BE2C (cell line): ENCODE measurements around the gene GPBAR1.
"Not testable (repeated sequence)": the region's sequence is repeated elsewhere in the genome, so short reads cannot be mapped to it uniquely, and the experiment has no call there.

Experiments used
- DNase-seq: peaks from one replicate; pipeline ENCODE4 v3.0.0-alpha.2; 2020
- H3K27me3 ChIP-seq: fragments of 250-450 bp; sonication (Bioruptor Pico); 2 replicates; pipeline ENCODE4 v1.5.1; 2020; ENCODE audit warnings: mild to moderate bottlenecking
- H3K36me3 ChIP-seq: fragments of 250-450 bp; sonication (Bioruptor Pico); 2 replicates; pipeline ENCODE4 v1.5.1; 2020; ENCODE audit warnings: mild to moderate bottlenecking
- H3K4me1 ChIP-seq: fragments of 250-450 bp; sonication (Bioruptor Pico); 2 replicates; pipeline ENCODE4 v1.5.1; 2020
- H3K4me3 ChIP-seq: 2 replicates; pipeline ENCODE4 v1.5.1; 2011; ENCODE audit warnings: low read depth, low read length
- H3K9me3 ChIP-seq: fragments of 250-450 bp; sonication (Bioruptor Pico); 2 replicates; pipeline ENCODE4 v1.5.1; 2020
- TF ChIP-seq, protein P1 (sequence below): IDR thresholded peaks from 2 replicates; pipeline ENCODE4 v1.5.1; 2012; ENCODE audit warnings: mild to moderate bottlenecking, low read depth, low read length

Gene GPBAR1

GRCh38 chr2:218306184-218306920 is 45.5 kb downstream of the GPBAR1 start:
- DNase-seq, result no peak
- Histone ChIP-seq H3K4me1 (no peaks in the 10 kb centered on the region; the same call in 1 of the 2 replicates), H3K4me3 (no peak overlapping the region), H3K36me3 (no peaks in the 10 kb centered on the region), H3K27me3 (no peaks in the 10 kb centered on the region), H3K9me3 (no peaks in the 10 kb centered on the region)
- TF ChIP-seq, protein P1, sequence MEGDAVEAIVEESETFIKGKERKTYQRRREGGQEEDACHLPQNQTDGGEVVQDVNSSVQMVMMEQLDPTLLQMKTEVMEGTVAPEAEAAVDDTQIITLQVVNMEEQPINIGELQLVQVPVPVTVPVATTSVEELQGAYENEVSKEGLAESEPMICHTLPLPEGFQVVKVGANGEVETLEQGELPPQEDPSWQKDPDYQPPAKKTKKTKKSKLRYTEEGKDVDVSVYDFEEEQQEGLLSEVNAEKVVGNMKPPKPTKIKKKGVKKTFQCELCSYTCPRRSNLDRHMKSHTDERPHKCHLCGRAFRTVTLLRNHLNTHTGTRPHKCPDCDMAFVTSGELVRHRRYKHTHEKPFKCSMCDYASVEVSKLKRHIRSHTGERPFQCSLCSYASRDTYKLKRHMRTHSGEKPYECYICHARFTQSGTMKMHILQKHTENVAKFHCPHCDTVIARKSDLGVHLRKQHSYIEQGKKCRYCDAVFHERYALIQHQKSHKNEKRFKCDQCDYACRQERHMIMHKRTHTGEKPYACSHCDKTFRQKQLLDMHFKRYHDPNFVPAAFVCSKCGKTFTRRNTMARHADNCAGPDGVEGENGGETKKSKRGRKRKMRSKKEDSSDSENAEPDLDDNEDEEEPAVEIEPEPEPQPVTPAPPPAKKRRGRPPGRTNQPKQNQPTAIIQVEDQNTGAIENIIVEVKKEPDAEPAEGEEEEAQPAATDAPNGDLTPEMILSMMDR, result no peak

- no peak for DNase-seq
- Histone ChIP-seq H3K4me1 (no peaks in the 10 kb centered on the region; the same call in 1 of the 2 replicates), H3K36me3 (no peaks in the 10 kb centered on the region), H3K4me3 (no peak overlapping the region), H3K27me3 (no peaks in the 10 kb centered on the region), H3K9me3 (no peaks in the 10 kb centered on the region)
- TF ChIP-seq, protein P1, result no peak
Observed at GRCh38 chr2:218307415-218308090, 46.7 kb downstream of the GPBAR1 start.

GRCh38 chr2:218310853-218311540 is 50.2 kb downstream of the GPBAR1 start:
- no peaks in the 10 kb centered on the region for H3K9me3 ChIP-seq
- no peak overlapping the region for H3K4me3 ChIP-seq
- H3K36me3 ChIP-seq, result no peaks in the 10 kb centered on the region
- DNase-seq, result no peak
- no peaks in the 10 kb centered on the region; the same call in 1 of the 2 replicates for H3K4me1 ChIP-seq
- TF ChIP-seq, protein P1, result no peak
- no peaks in the 10 kb centered on the region for H3K27me3 ChIP-seq

DNA sequence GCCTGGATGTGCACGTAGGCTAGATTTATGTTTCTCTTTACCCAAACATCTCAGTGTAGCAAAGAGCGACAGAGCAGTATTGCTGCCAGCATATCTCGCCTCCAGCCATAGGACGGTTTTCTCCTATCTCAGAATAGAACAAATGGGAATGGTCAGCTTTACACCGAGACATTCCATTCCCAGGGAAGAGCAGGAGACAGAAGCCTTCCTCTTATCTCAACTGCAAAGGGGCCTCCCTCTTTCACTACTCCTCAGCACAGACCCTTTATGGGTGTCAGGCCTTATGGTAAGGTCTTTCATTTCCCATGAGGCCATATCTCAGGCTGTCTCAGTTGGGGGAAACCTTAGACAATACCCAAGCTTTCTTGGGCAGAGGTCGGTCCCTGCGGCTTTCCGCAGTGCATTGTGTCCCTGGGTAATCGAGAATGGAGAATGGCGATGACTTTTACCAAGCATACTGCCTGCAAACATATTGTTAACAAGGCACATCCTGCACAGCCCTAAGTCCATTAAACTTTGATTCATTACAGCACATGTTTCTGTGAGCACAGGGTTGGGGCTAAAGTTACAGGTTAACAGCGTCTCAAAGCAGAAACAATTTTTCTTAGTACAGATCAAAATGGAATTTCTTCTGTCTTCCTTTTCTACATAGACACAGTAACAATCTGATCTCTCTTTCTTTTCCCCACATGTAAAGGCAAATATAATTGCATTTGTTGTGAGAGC is 50.9 kb downstream of the GPBAR1 start:
- not testable (repeated sequence) for H3K4me1 ChIP-seq, H3K9me3 ChIP-seq, DNase-seq, H3K27me3 ChIP-seq, H3K4me3 ChIP-seq, H3K36me3 ChIP-seq

DNA sequence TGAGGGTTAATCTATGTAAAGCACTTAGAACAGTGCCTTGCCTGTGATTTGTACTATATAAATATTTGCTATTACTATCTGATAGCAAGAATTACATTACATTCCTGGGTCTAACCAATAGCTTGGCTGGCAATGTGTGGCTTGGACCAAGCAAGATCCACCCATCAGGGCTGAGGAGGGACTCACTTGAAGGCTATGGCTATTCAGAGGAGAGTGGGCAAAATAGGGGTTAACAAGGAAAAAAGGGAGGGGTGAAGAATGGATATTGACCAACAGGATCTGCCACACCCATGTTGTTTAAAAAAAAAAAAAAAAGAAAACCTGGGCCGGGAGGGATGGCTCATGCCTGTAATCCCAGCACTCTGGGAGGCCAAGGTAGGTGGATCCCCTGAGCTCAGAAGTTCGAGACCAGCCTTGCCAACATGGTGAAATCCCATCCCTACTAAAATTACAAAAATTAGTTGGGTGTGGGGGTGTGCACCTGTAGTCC is 51.5 kb downstream of the GPBAR1 start:
- Histone ChIP-seq H3K36me3 (no peaks in the 10 kb centered on the region), H3K27me3 (no peaks in the 10 kb centered on the region), H3K4me1 (no peaks in the 10 kb centered on the region; the same call in 1 of the 2 replicates), H3K4me3 (no peak overlapping the region), H3K9me3 (no peaks in the 10 kb centered on the region)
- no peak for DNase-seq
- TF ChIP-seq, protein P1, result no peak

- H3K27me3 ChIP-seq, result no peaks in the 10 kb centered on the region
- TF ChIP-seq, protein P1, result no peak
- no peaks in the 10 kb centered on the region for H3K36me3 ChIP-seq
- DNase-seq, result no peak
- H3K9me3 ChIP-seq, result no peaks in the 10 kb centered on the region
- H3K4me1 ChIP-seq, result no peaks in the 10 kb centered on the region
- no peak overlapping the region for H3K4me3 ChIP-seq
Observed at GRCh38 chr2:218313356-218313755, 52.5 kb downstream of the GPBAR1 start.
